WTC11 (cell line): ENCODE data around the gene HS2ST1. TPM values are rescaled to one million over a fixed set of nuclear protein-coding genes. Genes with fewer than 3 reads are reported as not detected.

ENCODE experiments used
- ATAC-seq: fragments of 200-7000 bp; cut with Tn5 transposase; 2 replicates; pipeline ENCODE4 v1.10.0; 2021; ENCODE audit warnings: mild to moderate bottlenecking, moderate library complexity
- CTCF ChIA-PET: fragments of 300-600 bp; sonication (Branson Sonifier 250); formaldehyde crosslinking; loops from one replicate; lab custom pipeline; 2021; ENCODE audit warnings: antibody characterized with exemption; lab: Charles Lee
- POLR2A ChIA-PET: fragments of 350-600 bp; sonication (Branson Sonifier 250); formaldehyde crosslinking; loops from one replicate; lab custom pipeline; 2021; ENCODE audit warnings: antibody characterized with exemption; lab: Charles Lee
- DNase-seq: peaks from one replicate; pipeline ENCODE4 v3.0.0; 2021; ENCODE audit warnings: low spot score
- H3K27ac Mint-ChIP-seq: 2 replicates; pipeline ENCODE4 v1.8.0; 2021; ENCODE audit warnings: mixed read lengths
- H3K27me3 Mint-ChIP-seq: 2 replicates; pipeline ENCODE4 v1.8.0; 2021; ENCODE audit warnings: low read depth, mild to moderate bottlenecking, moderate library complexity, mixed read lengths
- H3K36me3 Mint-ChIP-seq: 2 replicates; pipeline ENCODE4 v1.8.0; 2021; ENCODE audit warnings: mixed read lengths
- H3K4me1 Mint-ChIP-seq: 2 replicates; pipeline ENCODE4 v1.8.0; 2022; ENCODE audit warnings: mixed read lengths
- H3K4me3 Mint-ChIP-seq: 2 replicates; pipeline ENCODE4 v1.8.0; 2021; ENCODE audit warnings: mild to moderate bottlenecking, moderate library complexity, mixed read lengths
- H3K9me3 Mint-ChIP-seq: 2 replicates; pipeline ENCODE4 v1.8.0; 2021; ENCODE audit warnings: mixed read lengths
- CBFB ChIP-seq: sonication (generic); formaldehyde crosslinking; IDR thresholded peaks from 2 replicates; pipeline ENCODE4 v1.8.1; 2022; ENCODE audit warnings: mild to moderate bottlenecking, low read depth, missing genetic modification reagents
- ETV6 ChIP-seq: sonication (generic); formaldehyde crosslinking; IDR thresholded peaks from 2 replicates; pipeline ENCODE4 v1.8.1; 2022; ENCODE audit warnings: mild to moderate bottlenecking, missing genetic modification reagents
- FOXK1 ChIP-seq: sonication (generic); formaldehyde crosslinking; IDR thresholded peaks from 2 replicates; pipeline ENCODE4 v1.8.0; 2022; ENCODE audit warnings: mild to moderate bottlenecking, moderate library complexity, missing genetic modification reagents
- FOXP1 ChIP-seq: sonication (generic); formaldehyde crosslinking; IDR thresholded peaks from 2 replicates; pipeline ENCODE4 v1.8.0; 2022; ENCODE audit warnings: missing genetic modification reagents, mild to moderate bottlenecking, moderate library complexity, borderline replicate concordance
- IRF2 ChIP-seq: sonication (generic); formaldehyde crosslinking; IDR thresholded peaks from 2 replicates; pipeline ENCODE4 v1.8.0; 2022; ENCODE audit warnings: low read depth, missing genetic modification reagents, borderline replicate concordance
- MXD4 ChIP-seq: fragments of 250-450 bp; sonication (Bioruptor Pico); IDR thresholded peaks from 2 replicates; pipeline ENCODE4 v1.8.0; 2021; ENCODE audit warnings: mild to moderate bottlenecking, moderate library complexity, borderline replicate concordance
- NFATC4 ChIP-seq: fragments of 250-450 bp; sonication (Bioruptor Pico); IDR thresholded peaks from 2 replicates; pipeline ENCODE4 v1.9.0; 2021; ENCODE audit warnings: mild to moderate bottlenecking
- NR2C2 ChIP-seq: sonication (generic); formaldehyde crosslinking; IDR thresholded peaks from 2 replicates; pipeline ENCODE4 v1.8.0; 2022; ENCODE audit warnings: mild to moderate bottlenecking, missing genetic modification reagents
- RELA ChIP-seq: sonication (generic); formaldehyde crosslinking; IDR thresholded peaks from 2 replicates; pipeline ENCODE4 v1.8.1; 2022; ENCODE audit warnings: missing genetic modification reagents, mild to moderate bottlenecking, borderline replicate concordance
- RORB ChIP-seq: fragments of 250-450 bp; sonication (Bioruptor Pico); IDR thresholded peaks from 2 replicates; pipeline ENCODE4 v1.9.0; 2021; ENCODE audit warnings: mild to moderate bottlenecking
- ZNF121 ChIP-seq: sonication (generic); formaldehyde crosslinking; IDR thresholded peaks from 2 replicates; pipeline ENCODE4 v1.8.0; 2023; ENCODE audit warnings: missing genetic modification reagents
- ZNF219 ChIP-seq: sonication (generic); formaldehyde crosslinking; IDR thresholded peaks from 2 replicates; pipeline ENCODE4 v1.8.0; 2023; ENCODE audit warnings: missing genetic modification reagents, mild to moderate bottlenecking, borderline replicate concordance
- ZNF263 ChIP-seq: sonication (generic); formaldehyde crosslinking; IDR thresholded peaks from 2 replicates; pipeline ENCODE4 v1.8.1; 2022; ENCODE audit warnings: low read depth, mild to moderate bottlenecking, moderate library complexity, missing genetic modification reagents
- ZNF317 ChIP-seq: sonication (generic); formaldehyde crosslinking; IDR thresholded peaks from 2 replicates; pipeline ENCODE4 v1.8.1; 2023; ENCODE audit warnings: low read depth, mild to moderate bottlenecking, moderate library complexity, missing genetic modification reagents, borderline replicate concordance
- ZNF423 ChIP-seq: fragments of 250-450 bp; sonication (Bioruptor Pico); IDR thresholded peaks from 2 replicates; pipeline ENCODE4 v2.1.2; 2022; ENCODE audit warnings: mild to moderate bottlenecking, moderate library complexity
- total RNA-seq: library from RNA; stranded (reverse); gene quantifications from 3 replicates; pipeline ENCODE4 v1.2.3, GENCODE V29; 2021
- TF ChIP-seq, protein P1 (sequence below): fragments of 200-600 bp; IDR thresholded peaks from 2 replicates; pipeline ENCODE4 v1.8.0; 2022; ENCODE audit warnings: antibody characterized with exemption
- TF ChIP-seq, protein P2 (sequence below): fragments of 250-450 bp; sonication (Bioruptor Pico); IDR thresholded peaks from 2 replicates; pipeline ENCODE4 v2.1.2; 2022; ENCODE audit warnings: mild to moderate bottlenecking, moderate library complexity
- TF ChIP-seq, protein P3 (sequence below): sonication (generic); formaldehyde crosslinking; IDR thresholded peaks from 2 replicates; pipeline ENCODE4 v1.8.1; 2023; ENCODE audit warnings: mild to moderate bottlenecking, missing genetic modification reagents
- TF ChIP-seq, protein P4 (sequence below): fragments of 250-450 bp; sonication (Bioruptor Pico); IDR thresholded peaks from 2 replicates; pipeline ENCODE4 v1.9.0; 2021; ENCODE audit warnings: mild to moderate bottlenecking
- TF ChIP-seq, protein P5 (sequence below): sonication (generic); formaldehyde crosslinking; IDR thresholded peaks from 2 replicates; pipeline ENCODE4 v1.8.1; 2023; ENCODE audit warnings: mild to moderate bottlenecking, moderate library complexity, missing genetic modification reagents
- TF ChIP-seq, protein P6 (sequence below): sonication (generic); formaldehyde crosslinking; IDR thresholded peaks from 2 replicates; pipeline ENCODE4 v1.8.0; 2022; ENCODE audit warnings: mild to moderate bottlenecking, missing genetic modification reagents
- TF ChIP-seq, protein P7 (sequence below): sonication (generic); formaldehyde crosslinking; IDR thresholded peaks from 2 replicates; pipeline ENCODE4 v1.8.0; 2023; ENCODE audit warnings: missing genetic modification reagents
- TF ChIP-seq, protein P8 (sequence below): sonication (generic); formaldehyde crosslinking; conservative IDR thresholded peaks from 2 replicates; pipeline ENCODE4 v1.8.1; 2022; ENCODE audit warnings: mild to moderate bottlenecking, missing genetic modification reagents

HS2ST1 gene
- total RNA-seq, 1 experiment from 2014 or later, result 24.7 TPM

DNA sequence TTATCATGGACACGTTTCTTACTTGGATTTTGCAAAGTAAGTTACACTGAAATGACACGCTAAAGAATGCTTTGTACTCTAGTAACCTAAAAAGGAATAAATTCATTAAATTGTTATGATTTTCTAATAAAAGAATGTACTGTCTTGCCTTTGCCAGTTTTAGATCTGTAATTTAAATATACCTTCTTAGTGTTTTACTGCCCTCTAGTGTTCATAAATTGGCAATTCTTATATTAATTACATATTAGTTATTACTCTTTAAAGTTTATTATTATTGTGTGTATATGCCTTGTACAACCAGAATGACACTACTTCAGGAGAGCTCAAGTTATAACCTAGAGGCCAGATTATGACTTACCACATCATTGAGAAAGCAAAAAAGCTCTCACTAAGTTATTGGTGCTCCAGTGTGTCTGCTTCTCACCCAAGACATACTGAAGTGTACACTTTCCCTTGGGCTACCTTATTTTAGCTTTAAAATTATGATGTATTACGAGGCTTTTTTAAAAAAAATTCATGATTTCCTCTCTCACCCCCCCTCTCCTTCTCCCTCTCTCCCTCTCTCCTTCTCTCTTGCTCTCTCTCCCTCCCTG is 169.9 kb downstream of the HS2ST1 start:
- TF ChIP-seq, protein P1, sequence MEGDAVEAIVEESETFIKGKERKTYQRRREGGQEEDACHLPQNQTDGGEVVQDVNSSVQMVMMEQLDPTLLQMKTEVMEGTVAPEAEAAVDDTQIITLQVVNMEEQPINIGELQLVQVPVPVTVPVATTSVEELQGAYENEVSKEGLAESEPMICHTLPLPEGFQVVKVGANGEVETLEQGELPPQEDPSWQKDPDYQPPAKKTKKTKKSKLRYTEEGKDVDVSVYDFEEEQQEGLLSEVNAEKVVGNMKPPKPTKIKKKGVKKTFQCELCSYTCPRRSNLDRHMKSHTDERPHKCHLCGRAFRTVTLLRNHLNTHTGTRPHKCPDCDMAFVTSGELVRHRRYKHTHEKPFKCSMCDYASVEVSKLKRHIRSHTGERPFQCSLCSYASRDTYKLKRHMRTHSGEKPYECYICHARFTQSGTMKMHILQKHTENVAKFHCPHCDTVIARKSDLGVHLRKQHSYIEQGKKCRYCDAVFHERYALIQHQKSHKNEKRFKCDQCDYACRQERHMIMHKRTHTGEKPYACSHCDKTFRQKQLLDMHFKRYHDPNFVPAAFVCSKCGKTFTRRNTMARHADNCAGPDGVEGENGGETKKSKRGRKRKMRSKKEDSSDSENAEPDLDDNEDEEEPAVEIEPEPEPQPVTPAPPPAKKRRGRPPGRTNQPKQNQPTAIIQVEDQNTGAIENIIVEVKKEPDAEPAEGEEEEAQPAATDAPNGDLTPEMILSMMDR, result peak; percentile 29; the same call in 1 of the 2 replicates
- TF ChIP-seq ZNF263 (CRISPR knock-in tag), result no peak
- Mint-ChIP-seq H3K27me3 (no peaks in the 10 kb centered on the region), H3K4me3 (no peak overlapping the region), H3K36me3 (no peaks in the 10 kb centered on the region), H3K27ac (no peak overlapping the region), H3K4me1 (peaks cover 9% of the 10 kb centered on the region), H3K9me3 (no peaks in the 10 kb centered on the region)
- no peak for ATAC-seq
- DNase-seq, result no peak
- POLR2A ChIA-PET, result no interaction called here
- CTCF ChIA-PET, result interaction anchor here (1.0 to 2.6 kb wide), 3 partner anchors 10 to 120 kb away, joined by 3 to 9 read pairs (median 3); no protein-coding TSS in a partner anchor

DNA sequence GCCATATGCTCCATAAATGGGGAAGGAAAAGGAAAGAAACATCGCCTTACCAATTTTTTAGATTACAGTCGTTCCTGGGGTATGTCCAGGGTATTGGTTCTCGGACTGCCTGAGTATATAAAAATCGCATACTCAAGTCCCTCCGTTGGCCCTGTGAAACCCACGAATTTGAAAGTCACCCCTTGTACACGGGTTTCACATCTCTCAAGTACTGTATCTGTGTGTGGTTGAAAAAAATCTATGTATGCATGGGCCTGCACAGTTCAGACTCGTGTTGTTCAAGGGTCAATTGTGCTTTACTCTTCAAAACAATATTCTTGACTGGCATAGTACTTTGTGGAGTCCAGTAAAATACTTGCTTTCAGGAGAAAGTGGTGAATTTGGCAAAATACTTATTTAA is 171.7 kb downstream of the HS2ST1 start:
- CTCF ChIA-PET, result no interaction called here
- no peak overlapping the region for H3K4me3 Mint-ChIP-seq
- POLR2A ChIA-PET, result no interaction called here
- no peaks in the 10 kb centered on the region for H3K9me3 Mint-ChIP-seq
- H3K4me1 Mint-ChIP-seq, result peaks cover 11% of the 10 kb centered on the region
- ATAC-seq (no peak), DNase-seq (no peak)
- no peaks in the 10 kb centered on the region for H3K27me3 Mint-ChIP-seq
- no peak overlapping the region for H3K27ac Mint-ChIP-seq
- TF ChIP-seq CBFB (CRISPR knock-in tag) (no peak), ZNF423 (no peak)
- no peaks in the 10 kb centered on the region for H3K36me3 Mint-ChIP-seq

DNA sequence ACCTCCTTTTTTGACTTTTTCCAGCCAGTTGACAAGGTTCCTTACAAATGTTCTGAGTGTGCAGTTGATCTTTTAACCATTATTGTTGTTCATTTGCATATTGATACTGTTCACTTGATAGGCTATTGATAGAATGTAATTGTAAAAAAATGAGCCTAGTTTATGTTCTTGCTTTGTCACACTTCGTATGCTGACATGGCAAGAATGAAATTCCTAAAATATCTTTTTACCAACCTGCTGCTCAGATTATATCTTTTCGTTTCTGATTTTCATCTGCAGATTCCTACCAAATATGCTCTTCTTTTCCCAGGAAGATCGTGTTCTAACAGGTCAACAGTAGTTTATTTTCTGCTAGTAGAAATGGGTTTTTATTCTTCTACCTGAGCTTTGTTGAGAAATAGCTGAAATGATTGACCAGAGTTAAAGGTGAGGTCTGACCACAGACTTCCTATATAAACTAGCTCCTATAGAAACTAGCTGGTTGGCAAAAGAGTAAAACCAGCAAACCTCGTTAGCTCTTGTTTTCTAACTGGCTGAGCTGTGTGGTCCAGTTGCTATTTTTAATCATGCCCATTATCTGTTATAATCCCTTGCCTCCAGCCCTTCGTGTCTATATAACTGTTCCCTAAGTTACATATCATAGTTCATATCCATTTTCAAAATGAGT is 174.8 kb downstream of the HS2ST1 start:
- no peak for DNase-seq
- Mint-ChIP-seq H3K27ac (peak overlapping the region; percentile 9; the same call in 1 of the 2 replicates), H3K36me3 (no peaks in the 10 kb centered on the region), H3K9me3 (no peaks in the 10 kb centered on the region), H3K4me3 (no peak overlapping the region), H3K4me1 (peaks cover 11% of the 10 kb centered on the region), H3K27me3 (no peaks in the 10 kb centered on the region)
- ChIA-PET POLR2A (no interaction called here), CTCF (interaction anchor here (1.2 kb wide), 1 partner anchor 385 kb away, joined by 3 read pairs; the partner anchor contains the start of gene SH3GLB1)
- TF ChIP-seq, protein P2, sequence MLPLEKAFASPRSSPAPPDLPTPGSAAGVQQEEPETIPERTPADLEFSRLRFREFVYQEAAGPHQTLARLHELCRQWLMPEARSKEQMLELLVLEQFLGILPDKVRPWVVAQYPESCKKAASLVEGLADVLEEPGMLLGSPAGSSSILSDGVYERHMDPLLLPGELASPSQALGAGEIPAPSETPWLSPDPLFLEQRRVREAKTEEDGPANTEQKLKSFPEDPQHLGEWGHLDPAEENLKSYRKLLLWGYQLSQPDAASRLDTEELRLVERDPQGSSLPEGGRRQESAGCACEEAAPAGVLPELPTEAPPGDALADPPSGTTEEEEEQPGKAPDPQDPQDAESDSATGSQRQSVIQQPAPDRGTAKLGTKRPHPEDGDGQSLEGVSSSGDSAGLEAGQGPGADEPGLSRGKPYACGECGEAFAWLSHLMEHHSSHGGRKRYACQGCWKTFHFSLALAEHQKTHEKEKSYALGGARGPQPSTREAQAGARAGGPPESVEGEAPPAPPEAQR (CRISPR knock-in tag), result no peak
- TF ChIP-seq, protein P3, sequence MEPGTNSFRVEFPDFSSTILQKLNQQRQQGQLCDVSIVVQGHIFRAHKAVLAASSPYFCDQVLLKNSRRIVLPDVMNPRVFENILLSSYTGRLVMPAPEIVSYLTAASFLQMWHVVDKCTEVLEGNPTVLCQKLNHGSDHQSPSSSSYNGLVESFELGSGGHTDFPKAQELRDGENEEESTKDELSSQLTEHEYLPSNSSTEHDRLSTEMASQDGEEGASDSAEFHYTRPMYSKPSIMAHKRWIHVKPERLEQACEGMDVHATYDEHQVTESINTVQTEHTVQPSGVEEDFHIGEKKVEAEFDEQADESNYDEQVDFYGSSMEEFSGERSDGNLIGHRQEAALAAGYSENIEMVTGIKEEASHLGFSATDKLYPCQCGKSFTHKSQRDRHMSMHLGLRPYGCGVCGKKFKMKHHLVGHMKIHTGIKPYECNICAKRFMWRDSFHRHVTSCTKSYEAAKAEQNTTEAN (CRISPR knock-in tag), result no peak
- TF ChIP-seq FOXP1 (CRISPR knock-in tag) (no peak), ZNF317 (CRISPR knock-in tag) (no peak), RELA (CRISPR knock-in tag) (no peak), MXD4 (CRISPR knock-in tag) (no peak), IRF2 (no peak), NR2C2 (CRISPR knock-in tag) (no peak), RORB (CRISPR knock-in tag) (no peak), CBFB (CRISPR knock-in tag) (no peak), ZNF219 (CRISPR knock-in tag) (no peak), ZNF121 (no peak), FOXK1 (CRISPR knock-in tag) (no peak), NFATC4 (CRISPR knock-in tag) (no peak), ETV6 (CRISPR knock-in tag) (no peak)
- TF ChIP-seq, protein P4, sequence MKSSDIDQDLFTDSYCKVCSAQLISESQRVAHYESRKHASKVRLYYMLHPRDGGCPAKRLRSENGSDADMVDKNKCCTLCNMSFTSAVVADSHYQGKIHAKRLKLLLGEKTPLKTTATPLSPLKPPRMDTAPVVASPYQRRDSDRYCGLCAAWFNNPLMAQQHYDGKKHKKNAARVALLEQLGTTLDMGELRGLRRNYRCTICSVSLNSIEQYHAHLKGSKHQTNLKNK, result no peak
- TF ChIP-seq, protein P5, sequence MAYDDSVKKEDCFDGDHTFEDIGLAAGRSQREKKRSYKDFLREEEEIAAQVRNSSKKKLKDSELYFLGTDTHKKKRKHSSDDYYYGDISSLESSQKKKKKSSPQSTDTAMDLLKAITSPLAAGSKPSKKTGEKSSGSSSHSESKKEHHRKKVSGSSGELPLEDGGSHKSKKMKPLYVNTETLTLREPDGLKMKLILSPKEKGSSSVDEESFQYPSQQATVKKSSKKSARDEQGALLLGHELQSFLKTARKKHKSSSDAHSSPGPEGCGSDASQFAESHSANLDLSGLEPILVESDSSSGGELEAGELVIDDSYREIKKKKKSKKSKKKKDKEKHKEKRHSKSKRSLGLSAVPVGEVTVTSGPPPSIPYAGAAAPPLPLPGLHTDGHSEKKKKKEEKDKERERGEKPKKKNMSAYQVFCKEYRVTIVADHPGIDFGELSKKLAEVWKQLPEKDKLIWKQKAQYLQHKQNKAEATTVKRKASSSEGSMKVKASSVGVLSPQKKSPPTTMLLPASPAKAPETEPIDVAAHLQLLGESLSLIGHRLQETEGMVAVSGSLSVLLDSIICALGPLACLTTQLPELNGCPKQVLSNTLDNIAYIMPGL (CRISPR knock-in tag), result no peak
- TF ChIP-seq, protein P6, sequence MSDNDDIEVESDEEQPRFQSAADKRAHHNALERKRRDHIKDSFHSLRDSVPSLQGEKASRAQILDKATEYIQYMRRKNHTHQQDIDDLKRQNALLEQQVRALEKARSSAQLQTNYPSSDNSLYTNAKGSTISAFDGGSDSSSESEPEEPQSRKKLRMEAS (CRISPR knock-in tag), result no peak
- TF ChIP-seq, protein P7, sequence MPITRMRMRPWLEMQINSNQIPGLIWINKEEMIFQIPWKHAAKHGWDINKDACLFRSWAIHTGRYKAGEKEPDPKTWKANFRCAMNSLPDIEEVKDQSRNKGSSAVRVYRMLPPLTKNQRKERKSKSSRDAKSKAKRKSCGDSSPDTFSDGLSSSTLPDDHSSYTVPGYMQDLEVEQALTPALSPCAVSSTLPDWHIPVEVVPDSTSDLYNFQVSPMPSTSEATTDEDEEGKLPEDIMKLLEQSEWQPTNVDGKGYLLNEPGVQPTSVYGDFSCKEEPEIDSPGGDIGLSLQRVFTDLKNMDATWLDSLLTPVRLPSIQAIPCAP (CRISPR knock-in tag), result no peak
- TF ChIP-seq, protein P8, sequence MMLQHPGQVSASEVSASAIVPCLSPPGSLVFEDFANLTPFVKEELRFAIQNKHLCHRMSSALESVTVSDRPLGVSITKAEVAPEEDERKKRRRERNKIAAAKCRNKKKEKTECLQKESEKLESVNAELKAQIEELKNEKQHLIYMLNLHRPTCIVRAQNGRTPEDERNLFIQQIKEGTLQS (CRISPR knock-in tag), result no peak
- no peak for ATAC-seq
